ENCODE results near the gene CXXC5.

GRCh38 chr5:139690803-139691629, 42.9 kb downstream of the CXXC5 start:
- TF ChIP-seq CTCF (conservative IDR thresholded peaks at IDR 0.05; ENCODE audit: low read depth, low read length) (no peak), POLR2A (IDR thresholded peaks at IDR 0.05; ENCODE audit: low read depth, low read length) (no peak), CHD1 (IDR thresholded peaks at IDR 0.05; ENCODE audit: low read depth, low read length) (no peak)

All from IMR-90 (cell line).